ENCODE data around the gene MRTFA. TPM values are rescaled to one million over a fixed set of nuclear protein-coding genes. Genes with fewer than 3 reads are reported as not detected.
A peak's percentile ranks its signal among the peaks of the same experiment; 100 is the strongest.

The MRTFA gene
- total RNA-seq, 1 donor from 2014 or later, result 105 TPM

DNA sequence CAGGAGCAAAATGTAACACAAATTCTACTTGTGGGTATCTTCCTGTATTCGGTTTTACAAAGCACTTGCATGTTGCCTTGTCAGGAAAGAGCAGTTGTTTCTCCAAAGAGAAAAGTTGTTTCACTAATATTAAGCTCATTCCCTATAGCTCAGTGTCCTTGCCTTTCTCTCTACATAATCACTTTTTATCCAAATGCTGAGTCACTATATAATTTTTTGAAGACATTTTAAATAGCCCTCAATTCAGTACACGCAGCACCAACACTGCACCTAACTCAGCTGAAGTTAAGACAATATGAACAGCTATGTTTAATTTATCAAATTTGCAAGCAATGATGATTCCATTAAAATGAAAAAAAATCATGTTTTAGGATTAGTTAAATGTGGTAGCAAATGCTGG is 14.5 kb upstream of the MRTFA start:
- H3K9me3 Mint-ChIP-seq, result no peaks in the 10 kb centered on the region
- TF ChIP-seq CTCF (IDR thresholded peaks at IDR 0.05; ENCODE audit: unreplicated experiment), result no peak
- H3K27me3 Mint-ChIP-seq (ENCODE audit: low read depth), result no peaks in the 10 kb centered on the region
- peaks cover 45% of the 10 kb centered on the region for H3K4me1 Mint-ChIP-seq
- H3K27ac Mint-ChIP-seq, result peak overlapping the region; percentile 98
- peak overlapping the region; percentile 74 for H3K4me3 Mint-ChIP-seq
- no peak for DNase-seq (ENCODE audit: low spot score in 2 of 2, unreplicated experiment in 2 of 2)
- no peaks in the 10 kb centered on the region for H3K36me3 Mint-ChIP-seq

GRCh38 chr22:40648386-40648785 is 11.9 kb upstream of the MRTFA start:
- Mint-ChIP-seq H3K4me1 (peaks cover 37% of the 10 kb centered on the region), H3K9me3 (no peaks in the 10 kb centered on the region), H3K27ac (peak overlapping the region; percentile 27), H3K4me3 (no peak overlapping the region), H3K27me3 (ENCODE audit: low read depth) (no peaks in the 10 kb centered on the region), H3K36me3 (no peaks in the 10 kb centered on the region)
- no peak for TF ChIP-seq CTCF (IDR thresholded peaks at IDR 0.05; ENCODE audit: unreplicated experiment)
- DNase-seq (ENCODE audit: low spot score in 2 of 2, unreplicated experiment in 2 of 2), result no peak

DNA sequence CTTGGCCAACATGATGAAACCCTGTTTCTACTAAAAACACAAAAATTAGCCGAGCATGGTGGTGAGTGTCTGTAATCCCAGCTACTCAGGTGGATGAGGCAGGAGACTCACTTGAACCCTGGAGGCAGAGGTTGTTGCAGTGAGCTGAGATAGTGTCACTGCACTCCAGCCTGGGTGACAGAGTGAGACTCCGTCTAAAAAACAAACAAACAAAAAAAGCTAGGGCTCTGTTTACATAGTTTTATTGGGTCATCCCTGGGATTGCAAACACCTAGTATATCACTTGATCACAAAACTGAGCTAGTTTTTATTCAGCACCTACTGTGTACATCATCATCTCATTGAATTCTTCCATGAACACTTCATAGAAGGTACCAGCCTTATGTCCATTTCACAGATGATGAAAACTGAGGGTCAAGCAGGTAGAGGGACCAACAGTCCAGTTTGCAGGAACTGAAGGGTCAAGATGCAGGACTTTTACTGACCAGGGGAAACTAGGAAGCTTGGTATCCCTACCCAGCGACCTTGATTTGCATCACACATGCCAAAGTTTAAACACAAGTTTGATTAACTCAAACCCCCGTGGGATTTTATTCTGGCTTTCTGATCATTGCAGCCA is 9.2 kb upstream of the MRTFA start:
- Mint-ChIP-seq H3K9me3 (no peaks in the 10 kb centered on the region), H3K36me3 (no peaks in the 10 kb centered on the region), H3K27ac (peak overlapping the region; percentile 47), H3K4me1 (peaks cover 17% of the 10 kb centered on the region), H3K27me3 (ENCODE audit: low read depth) (no peaks in the 10 kb centered on the region), H3K4me3 (no peak overlapping the region)
- TF ChIP-seq CTCF (IDR thresholded peaks at IDR 0.05; ENCODE audit: unreplicated experiment), result no peak
- no peak for DNase-seq (ENCODE audit: low spot score in 2 of 2, unreplicated experiment in 2 of 2)

DNA sequence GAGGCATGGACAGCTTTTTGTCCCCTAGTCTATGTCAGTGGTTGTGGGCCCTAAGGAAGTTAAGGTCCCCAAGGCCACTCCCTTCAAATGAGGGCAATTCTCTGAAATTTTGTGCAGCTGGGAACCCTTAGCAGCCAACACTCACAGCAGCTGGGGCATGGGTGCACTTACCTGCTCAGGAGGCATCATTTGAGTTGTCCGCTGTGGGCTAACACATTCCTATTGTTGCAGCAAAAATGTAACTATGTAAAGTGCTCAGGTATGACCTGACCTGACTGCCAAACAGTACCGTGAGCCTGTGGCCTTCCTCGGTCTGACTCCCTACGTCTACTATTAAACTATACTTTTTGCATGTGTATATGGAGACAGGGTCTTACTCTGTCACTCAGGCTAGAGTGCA is 5.8 kb upstream of the MRTFA start:
- Mint-ChIP-seq H3K4me1 (peaks cover 17% of the 10 kb centered on the region), H3K36me3 (no peaks in the 10 kb centered on the region), H3K4me3 (no peak overlapping the region), H3K27ac (no peak overlapping the region), H3K27me3 (ENCODE audit: low read depth) (no peaks in the 10 kb centered on the region), H3K9me3 (no peaks in the 10 kb centered on the region)
- DNase-seq (ENCODE audit: low spot score in 2 of 2, unreplicated experiment in 2 of 2), result no peak
- TF ChIP-seq CTCF (IDR thresholded peaks at IDR 0.05; ENCODE audit: unreplicated experiment), result no peak

DNA sequence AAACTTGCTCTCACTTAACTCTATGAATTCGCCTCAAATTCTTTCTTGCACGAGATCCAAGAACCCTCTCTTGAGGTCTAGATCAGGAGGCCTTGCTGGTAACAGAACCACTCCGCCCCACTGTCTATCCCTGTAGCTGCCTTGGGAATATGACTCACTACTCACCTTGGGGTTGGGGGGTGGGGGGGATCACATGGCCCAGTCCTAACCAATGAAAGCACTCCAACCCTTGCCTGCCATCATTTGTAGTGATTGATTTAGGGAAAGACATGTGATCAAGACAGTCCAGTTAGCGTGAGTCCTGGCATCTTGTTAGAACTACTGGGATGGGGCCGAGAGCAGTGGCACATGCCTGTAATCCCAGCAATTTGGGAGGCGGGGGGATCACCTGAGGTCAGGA is 4.8 kb upstream of the MRTFA start:
- Mint-ChIP-seq H3K9me3 (no peaks in the 10 kb centered on the region), H3K27ac (no peak overlapping the region), H3K4me1 (peaks cover 18% of the 10 kb centered on the region), H3K4me3 (no peak overlapping the region), H3K36me3 (no peaks in the 10 kb centered on the region), H3K27me3 (ENCODE audit: low read depth) (no peaks in the 10 kb centered on the region)
- DNase-seq (ENCODE audit: low spot score in 2 of 2, unreplicated experiment in 2 of 2), result no peak
- no peak for TF ChIP-seq CTCF (IDR thresholded peaks at IDR 0.05; ENCODE audit: unreplicated experiment)

DNA sequence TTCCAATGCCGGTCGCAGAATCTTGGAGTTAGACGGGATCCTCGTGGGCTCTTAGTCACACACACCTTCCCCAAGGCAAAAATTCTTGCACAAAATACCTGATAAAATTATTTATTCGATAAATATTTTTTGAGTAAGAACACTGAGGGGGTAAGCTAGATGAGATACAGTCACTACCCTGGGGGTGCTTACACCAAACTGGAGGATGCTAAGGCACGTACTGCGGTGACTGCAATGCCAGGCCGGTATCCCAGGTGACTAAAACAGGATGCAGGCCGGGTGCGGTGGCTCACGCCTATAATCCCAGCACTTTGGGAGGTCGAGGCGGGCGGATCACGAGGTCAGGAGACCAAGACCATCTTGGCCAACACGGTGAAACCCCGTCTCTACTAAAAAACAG is 1.7 kb upstream of the MRTFA start:
- Mint-ChIP-seq H3K4me1 (peaks cover 22% of the 10 kb centered on the region), H3K9me3 (no peaks in the 10 kb centered on the region), H3K27me3 (ENCODE audit: low read depth) (no peaks in the 10 kb centered on the region), H3K27ac (no peak overlapping the region), H3K4me3 (peak overlapping the region; percentile 95), H3K36me3 (no peaks in the 10 kb centered on the region)
- no peak for TF ChIP-seq CTCF (IDR thresholded peaks at IDR 0.05; ENCODE audit: unreplicated experiment)
- no peak for DNase-seq (ENCODE audit: low spot score in 2 of 2, unreplicated experiment in 2 of 2)

All from mesothelial cell of epicardium (in vitro differentiated cells).